D721Med (cell line): ENCODE results near the gene CLUH.
"Not testable (repeated sequence)": the region's sequence is repeated elsewhere in the genome, so short reads cannot be mapped to it uniquely, and the experiment has no call there.

ENCODE experiments used
- DNase-seq: peaks from one replicate; pipeline ENCODE4 v3.0.0; 2011; ENCODE audit warnings: low spot score; ENCODE audit not compliant: insufficient read length
- FAIRE-seq: peaks from 2 replicates; lab custom pipeline; 2011; peaks lifted over from hg19 to GRCh38; lab: Jason Lieb, UNC
- TF ChIP-seq, protein P1 (sequence below): IDR thresholded peaks from 2 replicates; pipeline ENCODE4 v1.5.1; 2012; ENCODE audit warnings: mild to moderate bottlenecking, control low read depth; ENCODE audit not compliant: insufficient read depth; ENCODE audit errors: missing control alignments

The CLUH gene

DNA sequence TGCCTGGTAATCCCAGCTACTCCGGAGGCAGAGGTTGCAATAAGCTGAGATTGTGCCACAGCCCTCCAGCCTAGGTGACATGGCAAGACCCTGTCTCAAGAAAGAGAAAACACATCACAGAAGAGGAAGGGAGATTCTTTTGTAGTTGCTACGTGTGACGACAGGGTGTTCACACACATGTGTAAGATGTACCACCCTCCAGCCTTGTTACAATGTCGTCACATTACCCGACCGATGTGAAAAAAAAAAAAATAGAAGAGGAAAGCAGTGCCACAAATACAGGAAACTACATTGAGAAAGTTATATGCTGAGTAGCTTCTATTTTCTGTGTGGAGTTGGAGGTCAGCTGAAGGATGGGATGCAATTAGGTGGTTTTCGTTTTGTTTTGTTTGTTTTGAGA is 56.0 kb downstream of the CLUH start:
- FAIRE-seq (no peak), DNase-seq (no peak)
- TF ChIP-seq, protein P1, sequence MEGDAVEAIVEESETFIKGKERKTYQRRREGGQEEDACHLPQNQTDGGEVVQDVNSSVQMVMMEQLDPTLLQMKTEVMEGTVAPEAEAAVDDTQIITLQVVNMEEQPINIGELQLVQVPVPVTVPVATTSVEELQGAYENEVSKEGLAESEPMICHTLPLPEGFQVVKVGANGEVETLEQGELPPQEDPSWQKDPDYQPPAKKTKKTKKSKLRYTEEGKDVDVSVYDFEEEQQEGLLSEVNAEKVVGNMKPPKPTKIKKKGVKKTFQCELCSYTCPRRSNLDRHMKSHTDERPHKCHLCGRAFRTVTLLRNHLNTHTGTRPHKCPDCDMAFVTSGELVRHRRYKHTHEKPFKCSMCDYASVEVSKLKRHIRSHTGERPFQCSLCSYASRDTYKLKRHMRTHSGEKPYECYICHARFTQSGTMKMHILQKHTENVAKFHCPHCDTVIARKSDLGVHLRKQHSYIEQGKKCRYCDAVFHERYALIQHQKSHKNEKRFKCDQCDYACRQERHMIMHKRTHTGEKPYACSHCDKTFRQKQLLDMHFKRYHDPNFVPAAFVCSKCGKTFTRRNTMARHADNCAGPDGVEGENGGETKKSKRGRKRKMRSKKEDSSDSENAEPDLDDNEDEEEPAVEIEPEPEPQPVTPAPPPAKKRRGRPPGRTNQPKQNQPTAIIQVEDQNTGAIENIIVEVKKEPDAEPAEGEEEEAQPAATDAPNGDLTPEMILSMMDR = no peak

DNA sequence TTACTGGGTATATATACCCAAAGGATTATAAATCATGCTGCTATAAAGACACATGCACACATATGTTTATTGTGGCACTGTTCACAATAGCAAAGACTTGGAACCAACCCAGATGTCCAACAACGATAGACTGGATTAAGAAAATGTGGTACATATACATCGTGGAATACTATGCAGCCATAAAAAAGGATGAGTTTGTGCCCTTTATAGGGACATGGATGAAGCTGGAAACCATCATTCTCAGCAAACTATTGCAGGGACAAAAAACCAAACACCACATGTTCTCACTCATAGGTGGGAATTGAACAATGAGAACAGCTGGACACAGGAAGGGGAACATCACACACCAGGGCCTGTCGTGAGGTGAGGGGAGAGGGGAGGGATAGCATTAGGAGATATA is 58.7 kb downstream of the CLUH start:
- FAIRE-seq = not testable (repeated sequence)

DNA sequence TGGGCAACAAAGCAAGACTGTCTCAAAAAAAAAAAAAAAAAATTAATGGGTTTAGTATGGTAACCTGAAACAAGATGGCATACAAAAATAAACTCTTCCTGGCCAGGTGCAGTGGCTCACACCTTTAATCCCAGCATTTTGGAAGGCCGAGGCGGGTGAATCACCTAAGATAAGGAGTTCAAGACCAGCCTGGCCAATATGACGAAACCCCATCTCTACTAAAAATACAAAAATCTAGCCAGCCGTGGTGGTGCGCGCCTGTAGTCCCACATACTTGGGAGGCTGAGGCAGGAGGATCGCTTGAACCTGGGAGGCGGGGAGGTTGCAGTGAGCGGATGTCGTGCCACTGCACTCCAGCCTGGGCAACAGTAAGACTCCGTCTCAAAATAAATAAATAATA is 62.4 kb downstream of the CLUH start:
- TF ChIP-seq, protein P1 = no peak
- DNase-seq (no peak), FAIRE-seq (no peak)

More for the DNA sequence above, 58.7 kb downstream of the CLUH start:
- not testable (repeated sequence) for DNase-seq

DNA sequence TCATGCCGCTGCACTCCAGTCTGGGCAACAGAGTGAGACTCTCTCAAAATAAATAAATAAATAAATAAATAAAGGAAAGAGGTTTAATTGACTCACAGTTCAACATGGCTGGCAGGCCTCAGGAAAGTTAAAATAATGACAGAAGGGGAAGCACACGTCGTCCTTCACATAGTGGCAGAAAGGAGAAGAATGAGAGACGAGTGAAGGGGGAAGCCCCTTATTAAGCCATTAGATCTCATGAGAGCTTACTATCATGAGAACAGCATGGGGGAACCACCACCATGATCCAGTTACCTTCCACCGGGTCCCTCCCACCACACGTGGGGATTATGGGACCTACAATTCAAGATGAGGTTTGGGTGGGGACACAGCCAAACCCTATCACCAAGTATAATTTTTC is 63.6 kb downstream of the CLUH start:
- no peak for FAIRE-seq
- TF ChIP-seq, protein P1 = no peak
- no peak for DNase-seq

DNA sequence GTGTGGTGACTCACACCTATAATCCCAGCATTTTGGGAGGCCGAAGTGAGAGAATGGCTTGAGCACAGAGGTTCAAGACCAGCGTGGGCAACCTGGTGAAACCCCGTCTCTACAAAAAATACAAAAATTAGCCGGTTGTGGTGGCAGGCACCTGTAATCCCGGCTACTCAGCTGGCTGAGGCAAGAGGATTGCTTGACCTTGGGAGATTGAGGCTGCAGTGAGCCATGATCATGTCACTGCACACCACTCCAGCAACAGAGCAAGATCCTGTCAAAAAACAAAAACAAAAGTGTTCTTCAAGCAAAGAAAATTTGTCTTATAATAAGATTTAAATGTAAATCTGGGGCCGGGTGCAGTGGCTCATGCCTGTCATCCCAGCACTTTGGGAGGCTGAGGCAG is 66.6 kb downstream of the CLUH start:
- no peak for DNase-seq
- TF ChIP-seq, protein P1 = no peak
- FAIRE-seq = no peak
